RWPE1 (cell line): ENCODE results near the gene MUC6.
A peak's percentile ranks its signal among the peaks of the same experiment; 100 is the strongest.

Source experiments
- CTCF ChIA-PET: fragments of 350-600 bp; sonication (Branson Sonifier 250); formaldehyde crosslinking; extraction: SDS; loops from one replicate; lab custom pipeline; 2021; lab: Yijun Ruan, JAX
- POLR2A ChIA-PET: fragments of 400-600 bp; formaldehyde crosslinking; extraction: SDS; loops from one replicate; lab custom pipeline; 2020; ENCODE audit warnings: antibody characterized with exemption; ENCODE audit not compliant: low non-redundant PET; lab: Yijun Ruan, JAX
- DNase-seq: peaks from one replicate; pipeline ENCODE4 v3.0.0; 2012; ENCODE audit warnings: low spot score
- H3K27ac ChIP-seq: fragments of 450-650 bp; 2 replicates; pipeline ENCODE4 v1.5.1; 2017
- TF ChIP-seq, protein P1 (sequence below): fragments of 450-650 bp; conservative IDR thresholded peaks from 2 replicates; pipeline ENCODE4 v1.5.1; 2017; ENCODE audit warnings: low read depth, mild to moderate bottlenecking

The MUC6 gene

GRCh38 chr11:1009991-1010390, 26.5 kb downstream of the MUC6 start:
- CTCF ChIA-PET = no interaction called here
- DNase-seq = no peak
- POLR2A ChIA-PET = no interaction called here
- TF ChIP-seq, protein P1, sequence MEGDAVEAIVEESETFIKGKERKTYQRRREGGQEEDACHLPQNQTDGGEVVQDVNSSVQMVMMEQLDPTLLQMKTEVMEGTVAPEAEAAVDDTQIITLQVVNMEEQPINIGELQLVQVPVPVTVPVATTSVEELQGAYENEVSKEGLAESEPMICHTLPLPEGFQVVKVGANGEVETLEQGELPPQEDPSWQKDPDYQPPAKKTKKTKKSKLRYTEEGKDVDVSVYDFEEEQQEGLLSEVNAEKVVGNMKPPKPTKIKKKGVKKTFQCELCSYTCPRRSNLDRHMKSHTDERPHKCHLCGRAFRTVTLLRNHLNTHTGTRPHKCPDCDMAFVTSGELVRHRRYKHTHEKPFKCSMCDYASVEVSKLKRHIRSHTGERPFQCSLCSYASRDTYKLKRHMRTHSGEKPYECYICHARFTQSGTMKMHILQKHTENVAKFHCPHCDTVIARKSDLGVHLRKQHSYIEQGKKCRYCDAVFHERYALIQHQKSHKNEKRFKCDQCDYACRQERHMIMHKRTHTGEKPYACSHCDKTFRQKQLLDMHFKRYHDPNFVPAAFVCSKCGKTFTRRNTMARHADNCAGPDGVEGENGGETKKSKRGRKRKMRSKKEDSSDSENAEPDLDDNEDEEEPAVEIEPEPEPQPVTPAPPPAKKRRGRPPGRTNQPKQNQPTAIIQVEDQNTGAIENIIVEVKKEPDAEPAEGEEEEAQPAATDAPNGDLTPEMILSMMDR = no peak
- no peak overlapping the region for H3K27ac ChIP-seq

DNA sequence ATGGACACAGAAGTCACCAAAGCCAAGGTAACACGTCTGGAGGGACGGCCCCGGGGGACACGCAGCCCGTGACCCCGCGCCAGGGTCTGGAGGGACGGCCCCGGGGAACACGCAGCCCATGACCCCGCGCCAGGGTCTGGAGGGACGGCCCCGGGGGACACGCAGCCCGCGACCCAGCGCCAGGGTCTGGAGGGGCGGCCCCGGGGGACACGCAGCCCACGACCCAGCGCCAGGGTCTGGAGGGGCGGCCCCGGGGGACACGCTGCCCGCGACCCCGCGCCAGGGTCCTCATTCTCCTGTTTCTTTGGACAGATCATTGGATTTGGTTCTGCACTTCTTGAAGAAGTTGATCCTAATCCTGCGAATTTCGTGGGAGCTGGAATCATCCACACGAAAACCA, 27.1 kb downstream of the MUC6 start:
- TF ChIP-seq, protein P1 = no peak
- ChIA-PET CTCF (no interaction called here), POLR2A (no interaction called here)
- no peak for DNase-seq
- no peak overlapping the region for H3K27ac ChIP-seq

- ChIA-PET POLR2A (no interaction called here), CTCF (no interaction called here)
- H3K27ac ChIP-seq = peak overlapping the region; percentile 18; the same call in 1 of the 2 replicates
- TF ChIP-seq, protein P1 = no peak
- DNase-seq = no peak
Measured at GRCh38 chr11:1008803-1009145, 27.7 kb downstream of the MUC6 start.

DNA sequence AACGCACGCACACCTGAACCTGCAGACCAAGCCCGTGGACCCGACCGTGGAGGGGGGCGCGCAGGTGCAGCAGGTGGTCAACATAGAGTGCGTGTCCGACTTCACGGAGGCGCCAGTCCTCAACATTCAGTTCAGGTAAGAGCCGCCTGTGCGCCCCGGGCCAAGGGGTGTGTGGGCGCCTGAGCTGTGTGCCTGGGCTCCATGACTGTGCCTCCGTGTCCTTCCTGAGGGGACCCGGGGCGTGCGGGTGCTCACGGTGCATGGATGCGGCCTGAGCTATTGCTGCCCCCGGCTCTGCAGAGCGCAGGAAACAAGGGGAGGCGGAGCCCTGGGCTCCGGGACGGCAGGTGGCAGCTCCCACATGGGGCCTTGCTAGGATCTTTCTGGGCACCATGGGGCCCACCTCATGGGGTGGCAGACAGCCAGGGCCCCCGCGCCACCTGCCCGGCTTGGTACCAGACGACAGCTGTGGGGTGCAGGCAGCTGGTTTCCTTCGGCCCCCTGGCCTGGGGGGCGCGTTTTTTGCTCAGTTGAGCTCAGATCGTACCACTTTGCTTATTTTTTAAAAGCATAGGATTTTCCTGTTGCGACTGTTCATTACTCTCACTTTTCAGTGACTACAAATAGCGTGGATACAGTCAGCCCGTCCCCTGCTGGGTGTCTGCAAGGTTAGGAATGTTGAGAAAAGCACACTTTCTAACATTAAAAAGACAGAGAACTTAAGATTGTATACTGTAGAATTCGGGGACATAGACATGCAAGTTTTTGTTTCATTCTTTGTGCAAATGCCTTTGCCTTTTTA, 28.3 kb downstream of the MUC6 start:
- CTCF ChIA-PET = no interaction called here
- H3K27ac ChIP-seq = no peak overlapping the region
- no peak for DNase-seq
- POLR2A ChIA-PET = no interaction called here
- TF ChIP-seq, protein P1 = no peak

DNA sequence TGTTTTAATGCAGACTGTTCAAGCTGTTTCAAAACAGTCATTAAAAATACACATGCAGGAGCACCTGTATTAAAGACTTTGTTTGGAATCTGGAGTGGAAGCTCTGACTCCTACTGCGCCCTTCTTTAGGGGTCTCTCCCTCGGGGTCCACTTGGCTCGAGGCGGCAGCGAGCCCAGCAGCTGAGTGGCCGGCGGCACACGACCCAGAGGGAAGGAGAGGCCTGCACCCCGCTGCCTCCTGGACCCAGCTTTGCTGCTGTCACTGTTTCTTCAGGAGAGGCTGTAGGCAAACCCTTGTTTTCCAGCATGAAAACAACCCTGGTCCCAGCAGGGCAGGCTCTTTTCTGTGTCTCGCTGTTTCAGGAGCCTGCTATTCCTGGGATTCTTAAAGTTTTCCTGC, 29.2 kb downstream of the MUC6 start:
- DNase-seq = no peak
- ChIA-PET CTCF (interaction anchor here (0.6 kb wide), 1 partner anchor 321 kb away, joined by 3 read pairs; no protein-coding TSS in a partner anchor), POLR2A (no interaction called here)
- peak overlapping the region; percentile 7; the same call in 1 of the 2 replicates for H3K27ac ChIP-seq
- TF ChIP-seq, protein P1 = no peak

DNA sequence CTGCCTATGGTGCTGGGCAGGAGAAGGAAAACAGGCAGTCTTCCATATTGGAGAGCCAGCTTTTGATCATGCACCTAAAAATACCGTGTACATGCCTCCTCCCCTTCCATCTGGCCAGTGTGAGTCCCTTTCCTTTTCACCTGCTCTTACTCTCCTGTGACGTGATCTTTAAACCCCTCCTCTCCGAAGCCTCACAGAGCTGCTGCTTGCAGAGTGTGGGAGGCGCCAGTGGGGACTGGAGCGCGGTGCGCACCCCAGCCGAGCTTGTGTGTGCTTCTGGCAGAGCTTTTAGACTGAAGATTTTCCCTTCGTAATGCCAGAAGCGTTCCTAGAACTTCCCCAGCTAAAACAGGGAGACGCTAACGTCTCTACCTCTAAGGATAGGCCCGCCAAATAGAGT, 29.8 kb downstream of the MUC6 start:
- TF ChIP-seq, protein P1 = no peak
- H3K27ac ChIP-seq = peak overlapping the region; percentile 7; the same call in 1 of the 2 replicates
- CTCF ChIA-PET = interaction anchor here (0.6 kb wide), 1 partner anchor 322 kb away, joined by 3 read pairs; no protein-coding TSS in a partner anchor
- DNase-seq = no peak
- POLR2A ChIA-PET = no interaction called here
